ENCODE data around the gene PYGO2. TPM values are rescaled to one million over a fixed set of nuclear protein-coding genes. Genes with fewer than 3 reads are reported as not detected.

PYGO2 gene
- polyA plus RNA-seq, 1 experiment = 19.3 TPM

GRCh38 chr1:154958681-154959425 is 2.7 kb downstream of the PYGO2 start:
- POLR2A ChIA-PET = interaction anchor here (5.5 to 5.6 kb wide), 2 partner anchors 12 to 13 kb away, joined by 21 to 59 read pairs; partner anchors contain the start of gene SHC1
- no peak for TF ChIP-seq CTCF (IDR thresholded peaks at IDR 0.05; ENCODE audit: low read depth, low read length)
- DNase-seq (ENCODE audit: low read depth, low spot score) = no peak
- H3K4me3 ChIP-seq (ENCODE audit: low read depth, low read length) = no peak overlapping the region
- no peaks in the 10 kb centered on the region; the same call in 1 of the 2 replicates for H3K9me3 ChIP-seq (ENCODE audit: control insufficient read depth, insufficient read depth, low read length)
- H3K27ac ChIP-seq (ENCODE audit: low read depth, low read length) = no peak overlapping the region
- no peaks in the 10 kb centered on the region for H3K27me3 ChIP-seq (ENCODE audit: control insufficient read depth, insufficient read depth, low read length)
- CTCF ChIA-PET = no interaction called here

GRCh38 chr1:154958036-154958435 is 3.5 kb downstream of the PYGO2 start:
- no peak overlapping the region for H3K4me3 ChIP-seq (ENCODE audit: low read depth, low read length)
- CTCF ChIA-PET = no interaction called here
- no peaks in the 10 kb centered on the region; the same call in 1 of the 2 replicates for H3K9me3 ChIP-seq (ENCODE audit: control insufficient read depth, insufficient read depth, low read length)
- POLR2A ChIA-PET = interaction anchor here (5.5 kb wide), 1 partner anchor 13 kb away, joined by 21 read pairs; the partner anchor contains the start of gene SHC1
- H3K27me3 ChIP-seq (ENCODE audit: control insufficient read depth, insufficient read depth, low read length) = no peaks in the 10 kb centered on the region
- no peak for DNase-seq (ENCODE audit: low read depth, low spot score)
- no peak overlapping the region for H3K27ac ChIP-seq (ENCODE audit: low read depth, low read length)
- TF ChIP-seq CTCF (IDR thresholded peaks at IDR 0.05; ENCODE audit: low read depth, low read length) = no peak

GRCh38 chr1:154957091-154957657 is 4.4 kb downstream of the PYGO2 start:
- no peak for TF ChIP-seq CTCF (IDR thresholded peaks at IDR 0.05; ENCODE audit: low read depth, low read length)
- Histone ChIP-seq H3K4me3 (ENCODE audit: low read depth, low read length) (no peak overlapping the region), H3K9me3 (ENCODE audit: control insufficient read depth, insufficient read depth, low read length) (no peaks in the 10 kb centered on the region; the same call in 1 of the 2 replicates), H3K27me3 (ENCODE audit: control insufficient read depth, insufficient read depth, low read length) (no peaks in the 10 kb centered on the region), H3K27ac (ENCODE audit: low read depth, low read length) (no peak overlapping the region)
- CTCF ChIA-PET = interaction anchor here (1.0 to 3.8 kb wide), 2 partner anchors 37 to 398 kb away, joined by 3 to 28 read pairs; partner anchors contain the start of gene LENEP
- DNase-seq (ENCODE audit: low read depth, low spot score) = no peak
- POLR2A ChIA-PET = interaction anchor here (5.5 kb wide), 1 partner anchor 14 kb away, joined by 21 read pairs; the partner anchor contains the start of gene SHC1

GRCh38 chr1:154956544-154956941 is 5.0 kb downstream of the PYGO2 start:
- CTCF ChIA-PET = interaction anchor here (1.0 to 3.8 kb wide), 10 partner anchors 11 to 397 kb away, joined by 3 to 28 read pairs (median 5); partner anchors contain the start of genes ADAM15, LENEP and SHC1
- no peak for TF ChIP-seq CTCF (IDR thresholded peaks at IDR 0.05; ENCODE audit: low read depth, low read length)
- no peak for DNase-seq (ENCODE audit: low read depth, low spot score)
- no peaks in the 10 kb centered on the region for H3K27me3 ChIP-seq (ENCODE audit: control insufficient read depth, insufficient read depth, low read length)
- POLR2A ChIA-PET = interaction anchor here (5.5 kb wide), 1 partner anchor 14 kb away, joined by 21 read pairs; the partner anchor contains the start of gene SHC1
- H3K27ac ChIP-seq (ENCODE audit: low read depth, low read length) = peak overlapping the region; percentile 31
- no peaks in the 10 kb centered on the region; the same call in 1 of the 2 replicates for H3K9me3 ChIP-seq (ENCODE audit: control insufficient read depth, insufficient read depth, low read length)
- peak overlapping the region; percentile 84 for H3K4me3 ChIP-seq (ENCODE audit: low read depth, low read length)
